Gastroesophageal sphincter (tissue), 4 donors: ENCODE results near the gene SLC13A4. TPM values are rescaled to one million over a fixed set of nuclear protein-coding genes. Genes with fewer than 3 reads are reported as not detected.

Experiments
- ATAC-seq: fragments of 150-250 bp; one replicate; pipeline ENCODE4 v1.9.1; 2016; ENCODE audit warnings: mild to moderate bottlenecking, moderate library complexity
- H3K27ac ChIP-seq, 4 donors: fragments of 200-600 bp; sonication (generic) in 3 of 4; 1 replicate in 3 of 4; 2 replicates in 1 of 4; pipeline ENCODE4 v1.5.1; 2016 to 2019
- H3K27me3 ChIP-seq: fragments of 200-600 bp; sonication (generic); one replicate; pipeline ENCODE4 v1.5.1; 2019
- H3K36me3 ChIP-seq, 2 donors: fragments of 200-600 bp; sonication (generic); one replicate each; pipeline ENCODE4 v1.5.1; 2019; ENCODE audit warnings: control low read depth in 1 of 2
- H3K4me1 ChIP-seq, 3 donors: fragments of 200-600 bp; sonication (generic); 1 replicate in 2 of 3; 2 replicates in 1 of 3; pipeline ENCODE4 v1.5.1; 2016 to 2019; ENCODE audit warnings: control low read depth in 2 of 3
- H3K4me3 ChIP-seq, 2 donors: fragments of 200-600 bp; sonication (generic); one replicate each; pipeline ENCODE4 v1.5.1; 2019; ENCODE audit warnings: mild to moderate bottlenecking in 1 of 2, moderate library complexity in 1 of 2
- H3K9me3 ChIP-seq, 3 donors: fragments of 200-600 bp; sonication (generic); one replicate each; pipeline ENCODE4 v1.5.1; 2017 to 2019; ENCODE audit warnings: control low read depth in 2 of 3
- EP300 ChIP-seq: sonication (generic); formaldehyde crosslinking; IDR thresholded peaks from one replicate; pipeline ENCODE4 v1.6.1; 2017; ENCODE audit warnings: antibody characterized with exemption, mild to moderate bottlenecking
- POLR2A ChIP-seq, 2 donors: fragments of 450-650 bp; IDR thresholded peaks; one replicate each; pipeline ENCODE4 v1.6.1; 2017; ENCODE audit warnings: antibody characterized with exemption in 2 of 2, mild to moderate bottlenecking in 2 of 2, moderate library complexity in 1 of 2
- POLR2AphosphoS5 ChIP-seq: sonication (generic); formaldehyde crosslinking; IDR thresholded peaks from one replicate; pipeline ENCODE4 v1.6.1; 2017; ENCODE audit warnings: antibody characterized with exemption
- WGBS, 2 donors: methylation state at CpG; one replicate each; pipeline ENCODE4 v1.1.5; 2018; ENCODE audit warnings: low coverage in 1 of 2; 5-methylcytosine and 5-hydroxymethylcytosine counted together
- small RNA-seq, 4 donors: library from RNA; depleted of rRNA; stranded (forward); fragments of <200 nt; gene quantifications; one replicate each; pipeline ENCODE3, GENCODE V24; 2016
- total RNA-seq, 4 donors: library from RNA; depleted of rRNA; stranded (reverse); fragments of >200 nt; gene quantifications; one replicate each; pipeline ENCODE4 v1.1.0, GENCODE V29; 2016
- TF ChIP-seq, protein P1 (sequence below), 4 experiments: fragments of 200-600 bp in 2 of 4; fragments of 450-650 bp in 2 of 4; sonication (generic) in 1 of 4; IDR thresholded peaks; one replicate each; pipeline ENCODE4 v1.5.1; 2017 to 2019; ENCODE audit warnings: antibody characterized with exemption in 4 of 4, mild to moderate bottlenecking in 2 of 4, moderate library complexity in 2 of 4

Gene SLC13A4
- total RNA-seq, 4 donors from 2014 or later: 0.27 to 1.7 TPM; not detected in 2

DNA sequence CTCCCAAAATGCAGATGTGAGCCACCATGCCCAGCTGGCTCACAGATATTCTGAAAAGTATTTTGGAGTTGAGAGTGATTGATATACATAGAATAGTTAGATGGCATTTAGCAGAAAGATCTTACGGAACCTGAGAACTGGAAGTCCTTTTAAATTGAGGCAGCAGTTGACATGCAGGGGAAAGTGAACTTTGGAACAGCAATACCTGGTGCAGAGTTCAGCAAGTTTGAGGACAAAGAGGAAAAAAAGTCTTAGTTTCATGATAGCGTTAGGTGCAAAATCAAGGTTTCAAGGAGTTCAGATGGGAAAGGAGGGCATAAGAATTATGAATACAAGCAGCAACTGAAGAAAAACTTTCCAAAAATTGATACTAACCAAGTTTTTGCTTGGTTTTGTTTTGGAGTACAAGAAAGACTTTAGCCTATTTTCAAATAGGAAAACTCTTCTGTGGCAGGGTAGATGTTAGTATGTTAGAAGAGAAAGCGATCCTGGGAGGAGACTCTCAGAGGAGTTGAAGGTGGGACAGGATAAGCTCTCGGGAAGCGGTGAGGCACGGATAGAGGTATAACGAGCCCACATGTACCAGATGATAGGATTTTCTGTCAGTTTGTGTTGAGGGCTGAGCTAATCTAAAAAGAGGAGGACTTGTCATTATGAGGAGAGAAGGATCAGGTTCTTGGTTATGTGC, 93.7 kb downstream of the SLC13A4 start:
- no peaks in the 10 kb centered on the region for H3K4me1 ChIP-seq
- H3K27me3 ChIP-seq: no peaks in the 10 kb centered on the region
- no peak for ATAC-seq
- no peak overlapping the region for H3K27ac ChIP-seq
- 89 to 94% methylated on average over 7 of the region's 7 CpGs for WGBS, 2 donors
- H3K36me3 ChIP-seq: peaks cover 0 to 97% of the 10 kb centered on the region in 2 donors
- no peaks in the 10 kb centered on the region for H3K9me3 ChIP-seq
- no peak for TF ChIP-seq POLR2A (IDR thresholded peaks at IDR 0.05)
- TF ChIP-seq, protein P1, sequence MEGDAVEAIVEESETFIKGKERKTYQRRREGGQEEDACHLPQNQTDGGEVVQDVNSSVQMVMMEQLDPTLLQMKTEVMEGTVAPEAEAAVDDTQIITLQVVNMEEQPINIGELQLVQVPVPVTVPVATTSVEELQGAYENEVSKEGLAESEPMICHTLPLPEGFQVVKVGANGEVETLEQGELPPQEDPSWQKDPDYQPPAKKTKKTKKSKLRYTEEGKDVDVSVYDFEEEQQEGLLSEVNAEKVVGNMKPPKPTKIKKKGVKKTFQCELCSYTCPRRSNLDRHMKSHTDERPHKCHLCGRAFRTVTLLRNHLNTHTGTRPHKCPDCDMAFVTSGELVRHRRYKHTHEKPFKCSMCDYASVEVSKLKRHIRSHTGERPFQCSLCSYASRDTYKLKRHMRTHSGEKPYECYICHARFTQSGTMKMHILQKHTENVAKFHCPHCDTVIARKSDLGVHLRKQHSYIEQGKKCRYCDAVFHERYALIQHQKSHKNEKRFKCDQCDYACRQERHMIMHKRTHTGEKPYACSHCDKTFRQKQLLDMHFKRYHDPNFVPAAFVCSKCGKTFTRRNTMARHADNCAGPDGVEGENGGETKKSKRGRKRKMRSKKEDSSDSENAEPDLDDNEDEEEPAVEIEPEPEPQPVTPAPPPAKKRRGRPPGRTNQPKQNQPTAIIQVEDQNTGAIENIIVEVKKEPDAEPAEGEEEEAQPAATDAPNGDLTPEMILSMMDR (IDR thresholded peaks at IDR 0.05): no peak
- TF ChIP-seq EP300: no peak
- TF ChIP-seq POLR2AphosphoS5: no peak
- no peak overlapping the region for H3K4me3 ChIP-seq

Small RNA genes within 50 kb of the gene (small RNA-seq; reads per million reads assigned to genes)
- gene RNU6-1154P: 0 reads per million in 4 donors

Other genes with a start within 250 kb of the SLC13A4 start
- gene CNOT4, start 218.1 kb downstream of the SLC13A4 start, total RNA-seq: 10 to 100 TPM; 17.8 to 35.0 (median 26.2) TPM
- gene NUP205, start 170.3 kb downstream of the SLC13A4 start, total RNA-seq: 10 to 100 TPM; 28.4 to 38.8 (median 32.4) TPM
- gene STMP1, start 65.7 kb downstream of the SLC13A4 start, total RNA-seq: 10 to 100 TPM in 2 of 4 donors, 1 to 10 TPM in 2; 6.5 to 17.4 (median 11.9) TPM
- gene FAM180A, start 20.6 kb upstream of the SLC13A4 start, total RNA-seq: 1 to 10 TPM; 2.6 to 8.5 (median 3.7) TPM
- 10 to 100 TPM; 76.6 to 80.2 (median 79.0) TPM for gene MTPN, start 249.2 kb upstream of the SLC13A4 start, total RNA-seq